Measurements from ENCODE around the gene TRAF4.

DNA sequence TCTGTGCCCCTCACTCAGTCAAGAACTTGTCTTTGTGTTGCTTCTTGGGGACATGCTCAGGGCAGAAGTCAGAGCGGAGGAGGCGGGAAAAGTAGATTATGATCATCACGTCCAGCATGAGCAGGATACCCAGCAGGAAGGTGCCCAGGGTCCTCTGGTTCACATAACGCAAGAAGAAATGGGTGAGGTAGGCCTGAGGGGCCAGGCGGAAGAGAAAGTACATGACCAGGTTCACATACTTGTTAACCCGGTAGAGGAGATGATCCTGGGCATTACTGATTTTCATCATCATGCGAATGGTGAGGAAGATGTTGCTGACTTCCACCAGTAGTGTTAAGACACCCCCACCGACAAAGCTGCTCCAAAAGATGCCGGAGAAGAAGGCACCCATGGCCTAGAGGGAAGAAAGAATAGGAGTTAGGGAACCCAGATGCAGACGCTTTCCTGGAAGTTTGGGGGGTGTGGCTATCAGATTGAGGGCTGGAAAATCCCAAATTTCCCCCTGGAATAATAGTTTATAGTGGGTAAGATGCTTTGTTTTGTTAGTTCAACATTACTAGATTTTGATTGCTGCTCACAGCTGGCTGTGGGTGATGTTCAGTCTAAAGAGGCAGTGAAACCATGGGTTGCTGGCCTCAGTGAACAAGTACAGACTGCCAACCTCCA is 19.2 kb upstream of the TRAF4 start:
- TF ChIP-seq, protein P1, sequence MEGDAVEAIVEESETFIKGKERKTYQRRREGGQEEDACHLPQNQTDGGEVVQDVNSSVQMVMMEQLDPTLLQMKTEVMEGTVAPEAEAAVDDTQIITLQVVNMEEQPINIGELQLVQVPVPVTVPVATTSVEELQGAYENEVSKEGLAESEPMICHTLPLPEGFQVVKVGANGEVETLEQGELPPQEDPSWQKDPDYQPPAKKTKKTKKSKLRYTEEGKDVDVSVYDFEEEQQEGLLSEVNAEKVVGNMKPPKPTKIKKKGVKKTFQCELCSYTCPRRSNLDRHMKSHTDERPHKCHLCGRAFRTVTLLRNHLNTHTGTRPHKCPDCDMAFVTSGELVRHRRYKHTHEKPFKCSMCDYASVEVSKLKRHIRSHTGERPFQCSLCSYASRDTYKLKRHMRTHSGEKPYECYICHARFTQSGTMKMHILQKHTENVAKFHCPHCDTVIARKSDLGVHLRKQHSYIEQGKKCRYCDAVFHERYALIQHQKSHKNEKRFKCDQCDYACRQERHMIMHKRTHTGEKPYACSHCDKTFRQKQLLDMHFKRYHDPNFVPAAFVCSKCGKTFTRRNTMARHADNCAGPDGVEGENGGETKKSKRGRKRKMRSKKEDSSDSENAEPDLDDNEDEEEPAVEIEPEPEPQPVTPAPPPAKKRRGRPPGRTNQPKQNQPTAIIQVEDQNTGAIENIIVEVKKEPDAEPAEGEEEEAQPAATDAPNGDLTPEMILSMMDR (IDR thresholded peaks at IDR 0.05): no peak
- no peak for TF ChIP-seq POLR2A (IDR thresholded peaks at IDR 0.05)

Measured in Peyer's patch (tissue), 4 donors.